ENCODE data around the gene RASGRF2.

RASGRF2 gene

DNA sequence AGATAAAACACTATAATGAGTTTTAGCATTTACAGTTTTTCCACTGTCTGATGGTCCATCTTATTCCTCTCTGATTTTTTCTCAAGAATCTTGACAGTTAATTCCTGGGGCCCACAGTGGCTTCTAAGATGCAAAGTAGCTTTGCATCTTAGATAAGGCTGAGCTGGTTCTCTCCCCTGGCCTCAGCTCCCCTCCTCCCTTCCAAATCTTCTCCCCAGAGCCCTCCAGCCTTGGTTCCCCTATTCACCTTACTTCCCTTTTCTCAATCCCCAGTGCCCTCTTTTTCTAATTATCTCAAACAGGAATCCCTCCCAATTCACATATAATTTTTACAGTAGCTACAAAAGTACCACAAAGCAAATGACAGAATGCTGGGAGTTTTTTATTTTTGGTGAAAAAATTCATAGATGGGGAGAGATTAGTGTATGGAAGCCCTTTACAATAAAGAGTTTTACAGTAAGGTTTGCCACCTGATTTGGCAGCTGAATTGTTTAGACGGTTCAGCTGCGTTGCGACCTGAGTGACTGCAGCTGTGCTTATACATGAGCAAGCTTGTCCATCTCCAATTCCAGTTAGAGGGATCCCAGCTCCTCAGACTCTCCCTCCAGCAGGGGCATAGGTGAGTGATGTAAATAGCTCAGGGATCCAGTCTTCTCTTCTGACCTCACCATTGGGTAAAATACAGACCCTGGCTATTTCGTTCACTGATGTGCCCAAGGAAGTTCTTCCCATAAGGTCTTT is 221.6 kb downstream of the RASGRF2 start:
- DNase-seq (ENCODE audit: insufficient read length, low spot score) (no peak), FAIRE-seq (no peak)
- TF ChIP-seq, protein P1, sequence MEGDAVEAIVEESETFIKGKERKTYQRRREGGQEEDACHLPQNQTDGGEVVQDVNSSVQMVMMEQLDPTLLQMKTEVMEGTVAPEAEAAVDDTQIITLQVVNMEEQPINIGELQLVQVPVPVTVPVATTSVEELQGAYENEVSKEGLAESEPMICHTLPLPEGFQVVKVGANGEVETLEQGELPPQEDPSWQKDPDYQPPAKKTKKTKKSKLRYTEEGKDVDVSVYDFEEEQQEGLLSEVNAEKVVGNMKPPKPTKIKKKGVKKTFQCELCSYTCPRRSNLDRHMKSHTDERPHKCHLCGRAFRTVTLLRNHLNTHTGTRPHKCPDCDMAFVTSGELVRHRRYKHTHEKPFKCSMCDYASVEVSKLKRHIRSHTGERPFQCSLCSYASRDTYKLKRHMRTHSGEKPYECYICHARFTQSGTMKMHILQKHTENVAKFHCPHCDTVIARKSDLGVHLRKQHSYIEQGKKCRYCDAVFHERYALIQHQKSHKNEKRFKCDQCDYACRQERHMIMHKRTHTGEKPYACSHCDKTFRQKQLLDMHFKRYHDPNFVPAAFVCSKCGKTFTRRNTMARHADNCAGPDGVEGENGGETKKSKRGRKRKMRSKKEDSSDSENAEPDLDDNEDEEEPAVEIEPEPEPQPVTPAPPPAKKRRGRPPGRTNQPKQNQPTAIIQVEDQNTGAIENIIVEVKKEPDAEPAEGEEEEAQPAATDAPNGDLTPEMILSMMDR (IDR thresholded peaks at IDR 0.05; ENCODE audit: insufficient read depth, missing control alignments): no peak

DNA sequence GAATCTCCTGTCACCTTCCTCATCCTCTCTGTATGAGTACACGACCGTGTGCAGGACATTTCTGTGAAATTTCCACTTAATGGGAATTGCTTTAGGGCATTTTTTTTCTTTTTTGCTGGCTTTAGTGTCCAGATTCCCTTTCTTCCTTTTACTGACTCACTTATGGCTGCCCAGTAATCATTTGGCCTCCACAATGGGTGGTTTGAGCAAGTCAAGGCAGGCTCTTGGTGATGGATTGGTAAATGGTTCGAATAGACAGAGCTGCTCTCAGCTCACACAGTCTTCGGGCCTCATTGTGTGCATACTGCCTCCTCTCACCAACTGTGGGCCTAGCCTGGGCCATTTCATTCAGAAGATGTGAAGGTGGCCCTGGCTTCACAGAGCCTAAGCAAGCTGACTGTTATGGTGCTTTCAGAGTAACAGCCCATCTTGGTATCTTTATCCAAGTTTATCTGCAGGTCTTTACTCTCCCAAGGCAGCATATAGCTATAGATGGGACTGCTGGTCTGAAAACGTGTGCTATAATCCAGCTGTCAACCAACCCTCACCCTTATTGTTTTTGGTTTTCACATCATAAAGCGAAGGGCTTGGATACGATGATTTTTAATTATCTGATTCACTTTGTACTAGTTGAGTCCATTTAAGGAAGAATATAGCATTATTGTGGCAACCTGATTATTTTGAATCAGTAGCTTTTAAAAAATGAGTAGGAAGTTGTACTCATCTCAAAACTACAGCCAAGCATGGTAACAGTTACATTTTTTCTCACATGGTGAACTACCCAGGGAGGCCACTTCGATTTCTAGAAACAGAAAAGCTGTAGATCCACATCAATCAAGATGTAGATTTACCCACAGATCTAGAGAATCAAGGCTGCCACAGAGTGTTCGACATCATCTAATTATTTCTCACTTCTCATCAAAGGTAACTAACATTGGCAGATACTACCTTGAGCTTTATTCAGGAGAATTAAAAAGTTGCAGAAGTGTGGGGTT is 222.5 kb downstream of the RASGRF2 start:
- TF ChIP-seq, protein P1 (IDR thresholded peaks at IDR 0.05; ENCODE audit: insufficient read depth, missing control alignments): no peak
- peak; percentile 29 for FAIRE-seq
- DNase-seq (ENCODE audit: insufficient read length, low spot score): no peak

DNA sequence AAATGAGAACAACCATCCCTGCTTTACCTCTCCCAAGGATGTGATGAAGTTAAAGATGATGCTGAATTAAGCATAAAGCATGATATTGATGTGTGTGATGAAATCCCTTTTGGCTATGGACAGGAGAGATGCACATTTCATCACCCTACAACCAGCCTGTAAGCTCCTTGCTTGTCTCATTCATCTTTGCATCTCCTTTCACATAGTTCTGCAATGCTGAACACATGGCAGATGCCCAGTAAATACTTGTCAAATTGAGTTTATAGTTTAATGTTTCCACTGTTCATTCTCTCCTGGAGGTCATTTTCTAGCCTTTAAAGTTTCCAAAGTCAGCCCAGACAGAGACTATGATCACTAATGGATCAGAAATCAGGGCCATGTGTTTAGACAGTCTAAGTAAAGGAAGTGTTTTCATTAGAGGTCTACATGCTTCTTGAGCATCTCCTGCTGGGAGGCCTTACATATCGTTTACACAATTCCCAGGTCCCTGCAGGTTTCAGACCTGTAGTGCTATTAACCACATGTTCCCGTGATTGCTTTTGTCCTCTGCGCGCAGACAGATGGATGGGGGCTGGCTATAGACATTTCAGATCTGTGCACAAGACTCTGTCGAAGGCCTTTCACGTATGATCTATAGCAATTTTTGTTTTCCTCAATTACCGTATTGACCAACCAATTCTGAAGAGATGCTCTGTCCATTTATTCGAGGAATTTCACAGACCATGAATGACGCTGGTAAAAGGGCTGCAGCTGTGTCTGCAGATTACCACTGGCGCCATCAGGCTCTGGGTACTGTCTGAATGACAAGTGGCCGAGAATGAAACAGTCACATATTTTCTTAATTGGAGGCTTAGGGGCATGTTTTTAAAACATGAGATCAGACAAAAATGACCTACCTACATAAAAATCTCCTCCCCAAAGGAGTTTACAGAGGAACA is 223.9 kb downstream of the RASGRF2 start:
- TF ChIP-seq, protein P1 (IDR thresholded peaks at IDR 0.05; ENCODE audit: insufficient read depth, missing control alignments): no peak
- no peak for DNase-seq (ENCODE audit: insufficient read length, low spot score)
- peak; percentile 71 for FAIRE-seq

DNA sequence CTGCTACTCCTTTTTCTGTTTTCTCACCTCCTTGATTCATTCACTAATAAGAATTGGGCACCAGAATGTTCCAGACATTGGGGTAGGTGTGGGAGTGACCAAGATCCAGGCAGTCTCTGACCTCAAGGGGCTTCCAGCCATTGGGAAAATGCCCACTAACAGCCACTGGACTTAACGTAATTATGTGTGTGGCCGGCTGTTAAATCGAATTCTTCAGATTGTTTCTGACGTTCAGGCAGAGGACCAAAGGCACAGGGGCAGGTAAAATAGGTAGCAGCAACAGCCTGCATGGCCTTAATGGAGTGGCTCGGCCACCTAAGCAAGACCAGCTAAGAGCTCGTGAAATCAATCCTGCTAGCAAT is 224.6 kb downstream of the RASGRF2 start:
- DNase-seq (ENCODE audit: insufficient read length, low spot score) (no peak), FAIRE-seq (no peak)
- TF ChIP-seq, protein P1 (IDR thresholded peaks at IDR 0.05; ENCODE audit: insufficient read depth, missing control alignments): no peak

DNA sequence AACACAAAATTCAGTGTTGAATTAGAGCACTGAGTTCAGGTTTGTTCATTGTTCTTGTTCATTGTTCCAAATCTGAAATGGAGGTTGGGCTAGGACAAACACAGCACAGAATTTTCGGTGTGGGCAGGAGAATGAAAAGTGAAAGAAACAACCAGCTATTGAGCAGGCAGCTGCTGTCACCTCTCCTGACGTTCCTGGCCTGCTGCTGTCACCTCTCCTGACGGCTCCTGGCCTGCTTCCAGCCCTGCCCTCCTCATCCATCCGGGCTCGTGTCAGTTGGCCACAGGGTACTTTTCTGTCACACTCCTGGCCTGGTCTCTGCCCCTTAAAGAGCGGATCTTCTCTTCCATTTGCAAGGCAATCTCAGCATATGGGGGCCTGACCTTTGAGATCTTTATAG is 227.7 kb downstream of the RASGRF2 start:
- FAIRE-seq (no peak), DNase-seq (ENCODE audit: insufficient read length, low spot score) (no peak)
- TF ChIP-seq, protein P1 (IDR thresholded peaks at IDR 0.05; ENCODE audit: insufficient read depth, missing control alignments): no peak

DNA sequence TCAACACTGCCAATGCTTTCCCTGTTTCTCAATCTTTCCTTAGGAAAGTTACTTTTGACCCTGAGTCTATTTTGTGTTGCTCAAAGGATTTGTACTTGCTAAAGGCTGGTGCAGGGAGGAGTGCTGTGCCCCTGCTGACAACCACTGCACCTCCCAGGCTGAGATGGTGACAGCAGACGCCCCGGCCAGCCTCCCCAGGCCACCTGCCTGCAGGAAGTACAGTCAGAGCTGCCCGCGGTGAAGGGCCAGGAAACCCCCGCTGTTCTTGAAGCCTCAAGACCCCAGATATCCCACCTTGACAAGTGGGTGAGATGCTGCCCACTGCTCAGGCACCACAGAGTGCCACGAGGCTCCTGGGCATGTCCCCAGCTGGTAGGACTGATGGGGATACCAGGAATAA is 228.8 kb downstream of the RASGRF2 start:
- no peak for DNase-seq (ENCODE audit: insufficient read length, low spot score)
- no peak for FAIRE-seq
- TF ChIP-seq, protein P1 (IDR thresholded peaks at IDR 0.05; ENCODE audit: insufficient read depth, missing control alignments): no peak

All from D721Med (cell line).